ENCODE results near the gene RBX1. TPM values are rescaled to one million over a fixed set of nuclear protein-coding genes. Genes with fewer than 3 reads are reported as not detected.

RBX1 gene

GRCh38 chr22:41021613-41022454 is 70.7 kb downstream of the RBX1 start:
- Histone ChIP-seq H2AK5ac (ENCODE audit: low read depth, low read length) (no peak overlapping the region), H3K4me1 (ENCODE audit: control insufficient read depth in 2 of 2, insufficient read depth in 1 of 2, low read depth in 1 of 2, low read length in 2 of 2) (peaks cover 5% of the 10 kb centered on the region in 2 donors), H3K4ac (ENCODE audit: low read length) (no peak overlapping the region), H3K27ac (replicated peaks; ENCODE audit: low read length) (no peak overlapping the region), H2BK5ac (ENCODE audit: low read length) (no peak overlapping the region), H3K23ac (ENCODE audit: low read depth, low read length, poor library complexity) (peak overlapping the region; percentile 92), H2BK15ac (ENCODE audit: low read length) (no peak overlapping the region), H3K79me1 (ENCODE audit: low read depth, low read length) (no peaks in the 10 kb centered on the region), H2BK120ac (ENCODE audit: low read depth, low read length) (no peak overlapping the region), H2AFZ (ENCODE audit: low read length) (peak overlapping the region; percentile 96), H3K14ac (ENCODE audit: low read length) (peak overlapping the region; percentile 56), H3K18ac (ENCODE audit: low read length) (peak overlapping the region; percentile 96), H3K36me3 (replicated peaks in 1 of 2; ENCODE audit: control insufficient read depth in 2 of 2, insufficient read depth in 2 of 2, low read length in 2 of 2) (no peaks in the 10 kb centered on the region), H4K91ac (ENCODE audit: low read depth, low read length, poor library complexity) (no peak overlapping the region), H3K4me3 (ENCODE audit: low read length in 2 of 2) (peak overlapping the region; percentile 66 to 79), H3K27me3 (ENCODE audit: control insufficient read depth in 3 of 3, insufficient read depth in 3 of 3, low read depth in 1 of 3, low read length in 3 of 3) (peaks cover 0 to 16% (median 11%) of the 10 kb centered on the region in 3 experiments), H2BK12ac (ENCODE audit: low read length) (no peak overlapping the region), H3K9me3 (replicated peaks in 1 of 2; ENCODE audit: control insufficient read depth in 2 of 2, insufficient read depth in 1 of 2, low read depth in 1 of 2, low read length in 2 of 2) (no peaks in the 10 kb centered on the region), H3K4me2 (ENCODE audit: insufficient read depth, low read length, poor library complexity, severe bottlenecking) (peak overlapping the region; percentile 96), H3K9ac (ENCODE audit: low read depth, low read length, poor library complexity) (peak overlapping the region; percentile 77), H4K8ac (ENCODE audit: low read depth, low read length) (no peak overlapping the region)
- peak; percentile 36 for DNase-seq (ENCODE audit: low spot score)
- no CpG with 5 or more reads among the region's 85 CpGs for WGBS, 2 donors (ENCODE audit: extremely low coverage in 2 of 2, insufficient read length in 2 of 2, insufficient replicate concordance in 1 of 2)

DNA sequence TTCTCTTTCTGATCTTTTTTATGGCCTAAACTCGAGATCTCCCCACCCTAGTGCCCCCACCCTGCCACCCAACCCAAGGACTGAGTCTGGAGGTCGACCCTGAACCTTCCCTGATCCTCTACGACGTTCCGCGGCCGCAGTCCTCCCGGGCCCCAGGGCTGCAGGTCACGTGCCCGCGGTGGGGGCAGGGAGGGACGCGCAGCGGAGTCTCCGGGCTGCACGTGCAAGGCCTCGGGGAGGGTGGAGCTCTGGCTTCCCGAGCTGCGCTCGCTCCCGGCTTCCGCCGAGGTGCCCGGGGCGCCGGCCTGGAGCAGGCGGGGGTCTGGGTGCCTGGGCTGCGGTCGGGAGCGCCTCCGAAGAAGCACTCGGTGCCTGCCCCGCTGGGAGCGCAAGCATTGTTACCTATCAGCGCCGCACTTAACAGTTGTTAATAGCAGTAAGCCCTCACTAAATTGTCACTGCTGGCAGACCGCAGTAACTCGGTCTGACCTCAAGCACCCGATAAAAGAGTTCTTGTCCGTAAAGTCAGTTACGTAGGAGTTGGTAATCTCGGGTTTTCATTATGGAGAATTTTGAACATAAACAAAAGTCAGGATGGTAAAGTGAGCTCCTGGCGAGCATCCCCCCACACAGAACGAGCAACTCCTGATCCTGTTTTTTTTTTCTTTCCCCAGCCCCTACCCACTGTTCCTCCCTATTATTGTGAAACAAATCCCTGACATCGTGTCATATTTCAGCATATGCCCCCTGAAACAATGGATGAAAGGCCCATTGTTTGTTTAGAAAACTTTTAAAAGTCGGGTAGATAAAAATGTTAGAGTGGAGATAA is 71.5 kb downstream of the RBX1 start:
- no peak overlapping the region for H4K91ac ChIP-seq (ENCODE audit: low read depth, low read length, poor library complexity)
- peak overlapping the region; percentile 30 for H2BK15ac ChIP-seq (ENCODE audit: low read length)
- WGBS, 2 donors (ENCODE audit: extremely low coverage in 2 of 2, insufficient read length in 2 of 2, insufficient replicate concordance in 1 of 2): no CpG with 5 or more reads among the region's 46 CpGs
- DNase-seq (ENCODE audit: low spot score): peak; percentile 69
- no peak overlapping the region for H2BK5ac ChIP-seq (ENCODE audit: low read length)
- no peaks in the 10 kb centered on the region for H3K9me3 ChIP-seq (replicated peaks in 1 of 2; ENCODE audit: control insufficient read depth in 2 of 2, insufficient read depth in 1 of 2, low read depth in 1 of 2, low read length in 2 of 2)
- H3K18ac ChIP-seq (ENCODE audit: low read length): peak overlapping the region; percentile 96
- no peaks in the 10 kb centered on the region for H3K79me1 ChIP-seq (ENCODE audit: low read depth, low read length)
- peak overlapping the region; percentile 96 for H3K4me2 ChIP-seq (ENCODE audit: insufficient read depth, low read length, poor library complexity, severe bottlenecking)
- H3K27ac ChIP-seq (replicated peaks; ENCODE audit: low read length): no peak overlapping the region
- H3K4me3 ChIP-seq (ENCODE audit: low read length in 2 of 2): peak overlapping the region; percentile 66 to 79
- H3K4ac ChIP-seq (ENCODE audit: low read length): no peak overlapping the region
- peak overlapping the region; percentile 92 for H3K23ac ChIP-seq (ENCODE audit: low read depth, low read length, poor library complexity)
- H2AFZ ChIP-seq (ENCODE audit: low read length): peak overlapping the region; percentile 96
- H2BK120ac ChIP-seq (ENCODE audit: low read depth, low read length): no peak overlapping the region
- peak overlapping the region; percentile 78 for H3K9ac ChIP-seq (ENCODE audit: low read depth, low read length, poor library complexity)
- H3K4me1 ChIP-seq (ENCODE audit: control insufficient read depth in 2 of 2, insufficient read depth in 1 of 2, low read depth in 1 of 2, low read length in 2 of 2): peaks cover 5% of the 10 kb centered on the region in 2 donors
- no peaks in the 10 kb centered on the region for H3K36me3 ChIP-seq (replicated peaks in 1 of 2; ENCODE audit: control insufficient read depth in 2 of 2, insufficient read depth in 2 of 2, low read length in 2 of 2)
- H4K8ac ChIP-seq (ENCODE audit: low read depth, low read length): no peak overlapping the region
- H3K27me3 ChIP-seq (ENCODE audit: control insufficient read depth in 3 of 3, insufficient read depth in 3 of 3, low read depth in 1 of 3, low read length in 3 of 3): peaks cover 0 to 16% (median 11%) of the 10 kb centered on the region in 3 experiments
- H2AK5ac ChIP-seq (ENCODE audit: low read depth, low read length): no peak overlapping the region
- no peak overlapping the region for H3K14ac ChIP-seq (ENCODE audit: low read length)
- H2BK12ac ChIP-seq (ENCODE audit: low read length): no peak overlapping the region

Small RNAs within 50 kb of the gene (small RNA-seq; reads per million reads assigned to genes)
- gene RF00017 (ENCODE audit: insufficient read depth) (not detected), gene RNU6-379P (ENCODE audit: insufficient read depth) (not detected)
